ENCODE data around the gene RPSA. TPM values are rescaled to one million over a fixed set of nuclear protein-coding genes. Genes with fewer than 3 reads are reported as not detected.

Gene RPSA
- total and polyA plus RNA-seq, 2 experiments from 2014 or later, result 1,591 to 1,827 TPM

DNA sequence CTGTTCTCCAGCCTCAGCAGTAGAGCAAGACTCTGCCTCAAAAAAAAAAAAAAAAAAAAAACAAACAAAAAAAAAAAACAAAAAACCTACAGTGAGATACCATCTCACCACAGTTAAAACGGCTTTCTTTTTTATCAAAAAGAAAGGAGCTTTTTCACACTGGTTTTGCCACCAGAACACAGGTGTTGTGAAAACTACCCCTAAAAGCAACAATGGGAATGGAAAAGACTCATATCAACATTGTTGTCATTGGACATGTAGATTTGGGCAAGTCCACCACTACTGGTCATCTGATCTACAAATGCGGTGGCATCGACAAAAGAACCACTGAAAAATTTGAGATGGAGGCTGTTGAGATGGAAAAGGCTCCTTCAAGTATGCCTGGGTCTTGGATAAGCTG is 48.2 kb upstream of the RPSA start (continued):
- no peak for TF ChIP-seq STAT1 (IDR thresholded peaks at IDR 0.05; ENCODE audit: unreplicated experiment)

DNA sequence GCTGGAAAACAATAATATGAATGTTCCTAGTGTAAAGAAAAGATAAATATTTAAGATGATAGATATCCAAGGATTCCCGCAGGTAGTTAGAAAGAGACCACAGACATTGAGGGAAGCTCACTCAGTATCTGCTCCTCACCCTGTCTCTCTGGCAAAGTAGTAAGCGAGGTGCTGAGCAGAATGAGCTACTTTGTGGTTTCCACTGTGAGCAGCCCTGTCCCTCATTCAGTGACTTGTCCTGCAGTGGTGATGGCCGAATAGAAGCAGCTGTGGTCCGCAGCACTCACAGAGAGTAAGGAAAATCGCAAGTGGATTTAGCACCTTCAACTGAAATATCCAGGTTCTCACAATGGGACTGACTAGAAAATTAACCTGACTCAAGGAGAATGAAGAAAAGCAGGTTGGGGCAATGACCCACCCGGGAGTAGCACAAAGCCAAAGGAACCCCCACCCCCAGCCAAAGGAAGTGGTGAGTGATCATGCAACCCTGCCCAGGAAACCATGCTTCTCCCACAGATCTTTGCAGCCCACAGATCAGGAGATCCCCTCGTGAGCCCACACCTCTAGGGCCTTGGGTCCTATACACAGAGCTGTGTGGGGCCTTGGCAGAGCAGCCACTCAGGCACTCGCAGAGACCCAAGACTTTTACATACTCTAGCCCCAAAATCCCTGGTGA is 45.1 kb upstream of the RPSA start:
- DNase-seq (ENCODE audit: low spot score) (no peak), ATAC-seq (no peak)
- H3F3A ChIP-seq (replicated peaks; ENCODE audit: low read depth), result no peaks in the 10 kb centered on the region
- H3K4me2 ChIP-seq, result no peak overlapping the region
- H3K9me3 Mint-ChIP-seq, result no peaks in the 10 kb centered on the region; the same call in 1 of the 3 replicates
- H3K79me2 ChIP-seq (replicated peaks; ENCODE audit: insufficient read depth), result no peaks in the 10 kb centered on the region
- H3K4me3 Mint-ChIP-seq, result no peak overlapping the region
- no peak overlapping the region; the same call in 1 of the 2 replicates for H2AFZ ChIP-seq
- no peaks in the 10 kb centered on the region for H3K4me1 ChIP-seq (ENCODE audit: insufficient read depth)
- H3K27me3 ChIP-seq (ENCODE audit: insufficient read depth), result no peaks in the 10 kb centered on the region
- H3K27me3 Mint-ChIP-seq (ENCODE audit: insufficient read depth, low read depth, poor library complexity), result no peaks in the 10 kb centered on the region
- TF ChIP-seq, protein P1, sequence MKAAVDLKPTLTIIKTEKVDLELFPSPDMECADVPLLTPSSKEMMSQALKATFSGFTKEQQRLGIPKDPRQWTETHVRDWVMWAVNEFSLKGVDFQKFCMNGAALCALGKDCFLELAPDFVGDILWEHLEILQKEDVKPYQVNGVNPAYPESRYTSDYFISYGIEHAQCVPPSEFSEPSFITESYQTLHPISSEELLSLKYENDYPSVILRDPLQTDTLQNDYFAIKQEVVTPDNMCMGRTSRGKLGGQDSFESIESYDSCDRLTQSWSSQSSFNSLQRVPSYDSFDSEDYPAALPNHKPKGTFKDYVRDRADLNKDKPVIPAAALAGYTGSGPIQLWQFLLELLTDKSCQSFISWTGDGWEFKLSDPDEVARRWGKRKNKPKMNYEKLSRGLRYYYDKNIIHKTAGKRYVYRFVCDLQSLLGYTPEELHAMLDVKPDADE (IDR thresholded peaks at IDR 0.05), result no peak
- TF ChIP-seq CTCF (conservative IDR thresholded peaks at IDR 0.05; ENCODE audit: low read depth in 2 of 2) (no peak), REST (IDR thresholded peaks at IDR 0.05; ENCODE audit: unreplicated experiment) (no peak), EZH2phosphoT487 (IDR thresholded peaks at IDR 0.05; ENCODE audit: unreplicated experiment) (no peak), JUNB (IDR thresholded peaks at IDR 0.05; ENCODE audit: unreplicated experiment) (no peak), ZNF114 (CRISPR knock-in tag; IDR thresholded peaks at IDR 0.05) (no peak), STAT1 (IDR thresholded peaks at IDR 0.05; ENCODE audit: unreplicated experiment) (no peak), CREB1 (CRISPR knock-in tag; IDR thresholded peaks at IDR 0.05; ENCODE audit: low read depth) (no peak), POLR2AphosphoS5 (IDR thresholded peaks at IDR 0.05; ENCODE audit: low read depth) (no peak), EZH2 (IDR thresholded peaks at IDR 0.05; ENCODE audit: low read depth, unreplicated experiment) (no peak), ZNF331 (CRISPR knock-in tag; IDR thresholded peaks at IDR 0.05; ENCODE audit: low read depth) (no peak), NANOG (IDR thresholded peaks at IDR 0.05; ENCODE audit: borderline replicate concordance) (no peak)
- TF ChIP-seq, protein P2, sequence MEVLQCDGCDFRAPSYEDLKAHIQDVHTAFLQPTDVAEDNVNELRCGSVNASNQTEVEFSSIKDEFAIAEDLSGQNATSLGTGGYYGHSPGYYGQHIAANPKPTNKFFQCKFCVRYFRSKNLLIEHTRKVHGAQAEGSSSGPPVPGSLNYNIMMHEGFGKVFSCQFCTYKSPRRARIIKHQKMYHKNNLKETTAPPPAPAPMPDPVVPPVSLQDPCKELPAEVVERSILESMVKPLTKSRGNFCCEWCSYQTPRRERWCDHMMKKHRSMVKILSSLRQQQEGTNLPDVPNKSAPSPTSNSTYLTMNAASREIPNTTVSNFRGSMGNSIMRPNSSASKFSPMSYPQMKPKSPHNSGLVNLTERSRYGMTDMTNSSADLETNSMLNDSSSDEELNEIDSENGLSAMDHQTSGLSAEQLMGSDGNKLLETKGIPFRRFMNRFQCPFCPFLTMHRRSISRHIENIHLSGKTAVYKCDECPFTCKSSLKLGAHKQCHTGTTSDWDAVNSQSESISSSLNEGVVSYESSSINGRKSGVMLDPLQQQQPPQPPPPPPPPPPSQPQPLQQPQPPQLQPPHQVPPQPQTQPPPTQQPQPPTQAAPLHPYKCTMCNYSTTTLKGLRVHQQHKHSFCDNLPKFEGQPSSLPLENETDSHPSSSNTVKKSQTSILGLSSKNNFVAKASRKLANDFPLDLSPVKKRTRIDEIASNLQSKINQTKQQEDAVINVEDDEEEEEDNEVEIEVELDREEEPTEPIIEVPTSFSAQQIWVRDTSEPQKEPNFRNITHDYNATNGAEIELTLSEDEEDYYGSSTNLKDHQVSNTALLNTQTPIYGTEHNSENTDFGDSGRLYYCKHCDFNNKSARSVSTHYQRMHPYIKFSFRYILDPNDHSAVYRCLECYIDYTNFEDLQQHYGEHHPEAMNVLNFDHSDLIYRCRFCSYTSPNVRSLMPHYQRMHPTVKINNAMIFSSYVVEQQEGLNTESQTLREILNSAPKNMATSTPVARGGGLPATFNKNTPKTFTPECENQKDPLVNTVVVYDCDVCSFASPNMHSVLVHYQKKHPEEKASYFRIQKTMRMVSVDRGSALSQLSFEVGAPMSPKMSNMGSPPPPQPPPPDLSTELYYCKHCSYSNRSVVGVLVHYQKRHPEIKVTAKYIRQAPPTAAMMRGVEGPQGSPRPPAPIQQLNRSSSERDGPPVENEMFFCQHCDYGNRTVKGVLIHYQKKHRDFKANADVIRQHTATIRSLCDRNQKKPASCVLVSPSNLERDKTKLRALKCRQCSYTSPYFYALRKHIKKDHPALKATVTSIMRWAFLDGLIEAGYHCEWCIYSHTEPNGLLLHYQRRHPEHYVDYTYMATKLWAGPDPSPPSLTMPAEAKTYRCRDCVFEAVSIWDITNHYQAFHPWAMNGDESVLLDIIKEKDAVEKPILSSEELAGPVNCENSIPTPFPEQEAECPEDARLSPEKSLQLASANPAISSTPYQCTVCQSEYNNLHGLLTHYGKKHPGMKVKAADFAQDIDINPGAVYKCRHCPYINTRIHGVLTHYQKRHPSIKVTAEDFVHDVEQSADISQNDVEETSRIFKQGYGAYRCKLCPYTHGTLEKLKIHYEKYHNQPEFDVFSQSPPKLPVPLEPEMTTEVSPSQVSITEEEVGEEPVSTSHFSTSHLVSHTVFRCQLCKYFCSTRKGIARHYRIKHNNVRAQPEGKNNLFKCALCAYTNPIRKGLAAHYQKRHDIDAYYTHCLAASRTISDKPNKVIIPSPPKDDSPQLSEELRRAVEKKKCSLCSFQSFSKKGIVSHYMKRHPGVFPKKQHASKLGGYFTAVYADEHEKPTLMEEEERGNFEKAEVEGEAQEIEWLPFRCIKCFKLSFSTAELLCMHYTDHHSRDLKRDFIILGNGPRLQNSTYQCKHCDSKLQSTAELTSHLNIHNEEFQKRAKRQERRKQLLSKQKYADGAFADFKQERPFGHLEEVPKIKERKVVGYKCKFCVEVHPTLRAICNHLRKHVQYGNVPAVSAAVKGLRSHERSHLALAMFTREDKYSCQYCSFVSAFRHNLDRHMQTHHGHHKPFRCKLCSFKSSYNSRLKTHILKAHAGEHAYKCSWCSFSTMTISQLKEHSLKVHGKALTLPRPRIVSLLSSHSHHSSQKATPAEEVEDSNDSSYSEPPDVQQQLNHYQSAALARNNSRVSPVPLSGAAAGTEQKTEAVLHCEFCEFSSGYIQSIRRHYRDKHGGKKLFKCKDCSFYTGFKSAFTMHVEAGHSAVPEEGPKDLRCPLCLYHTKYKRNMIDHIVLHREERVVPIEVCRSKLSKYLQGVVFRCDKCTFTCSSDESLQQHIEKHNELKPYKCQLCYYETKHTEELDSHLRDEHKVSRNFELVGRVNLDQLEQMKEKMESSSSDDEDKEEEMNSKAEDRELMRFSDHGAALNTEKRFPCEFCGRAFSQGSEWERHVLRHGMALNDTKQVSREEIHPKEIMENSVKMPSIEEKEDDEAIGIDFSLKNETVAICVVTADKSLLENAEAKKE (CRISPR knock-in tag; IDR thresholded peaks at IDR 0.05), result no peak
- H4K20me1 ChIP-seq (replicated peaks; ENCODE audit: insufficient read depth), result no peaks in the 10 kb centered on the region
- H3K4me1 Mint-ChIP-seq, result no peaks in the 10 kb centered on the region
- no peak overlapping the region for H3K27ac Mint-ChIP-seq
- H3K4me3 ChIP-seq, result no peak overlapping the region
- H3K9me2 ChIP-seq (ENCODE audit: insufficient read depth), result no peaks in the 10 kb centered on the region
- H3K36me3 Mint-ChIP-seq (ENCODE audit: low read depth), result no peaks in the 10 kb centered on the region
- H3K27ac ChIP-seq (ENCODE audit: low read depth), result no peak overlapping the region
- no peaks in the 10 kb centered on the region for H3K36me3 ChIP-seq (ENCODE audit: insufficient read depth)
